Panc1 (cell line): ENCODE results near the gene UBE2V1. TPM values are rescaled to one million over a fixed set of nuclear protein-coding genes. Genes with fewer than 3 reads are reported as not detected.

Source experiments
- ATAC-seq: fragments of 200-7000 bp; cut with Tn5 transposase; 2 replicates; pipeline ENCODE4 v1.9.1; 2020; ENCODE audit warnings: mild to moderate bottlenecking, moderate library complexity
- BruUV-seq: library from RNA; stranded (reverse); fragments of 400-500 nt; replicated peaks from 2 replicates; lab custom pipeline; 2021; lab: Mats Ljungman, UMichigan
- CTCF ChIA-PET: fragments of 300-600 bp; sonication (Branson Sonifier 250); formaldehyde crosslinking; loops from one replicate; lab custom pipeline; 2022; ENCODE audit warnings: antibody characterized with exemption; lab: Charles Lee
- POLR2A ChIA-PET: fragments of 300-600 bp; sonication (Branson Sonifier 250); formaldehyde crosslinking; loops from one replicate; lab custom pipeline; 2022; ENCODE audit warnings: antibody characterized with exemption; lab: Charles Lee
- DNase-seq: peaks from one replicate; pipeline ENCODE4 v3.0.0-alpha.2; 2010; ENCODE audit warnings: low read depth, low spot score
- H3K27ac ChIP-seq: 2 replicates; pipeline ENCODE4 v1.5.1; 2011; ENCODE audit warnings: mild to moderate bottlenecking, low read length, inconsistent platforms
- H3K27me3 ChIP-seq: fragments of 200-500 bp; sonication (Bioruptor generic); 2 replicates; pipeline ENCODE4 v1.6.0; 2014; ENCODE audit warnings: low read length, inconsistent platforms; ENCODE audit not compliant: control insufficient read depth, insufficient read depth
- H3K36me3 ChIP-seq: fragments of 200-500 bp; sonication (Bioruptor generic); 2 replicates; pipeline ENCODE4 v1.5.1; 2014; ENCODE audit warnings: inconsistent platforms, mild to moderate bottlenecking, low read length, moderate library complexity; ENCODE audit not compliant: control insufficient read depth, insufficient read depth
- H3K4me1 ChIP-seq: 2 replicates; pipeline ENCODE4 v1.5.1; 2011; ENCODE audit warnings: inconsistent platforms, mild to moderate bottlenecking, low read length, moderate library complexity; ENCODE audit not compliant: control insufficient read depth, insufficient read depth
- H3K4me3 ChIP-seq, 2 experiments: 2 replicates each; pipeline ENCODE4 v1.5.1; 2011 to 2012; ENCODE audit warnings: low read depth in 2 of 2, low read length in 2 of 2, mild to moderate bottlenecking in 2 of 2, inconsistent platforms in 1 of 2, moderate library complexity in 1 of 2
- H3K9me3 ChIP-seq: fragments of 200-500 bp; sonication (Bioruptor generic); 2 replicates; pipeline ENCODE4 v1.5.1; 2014; ENCODE audit warnings: low read depth, mild to moderate bottlenecking, inconsistent platforms, low read length, moderate library complexity; ENCODE audit not compliant: control insufficient read depth, insufficient read depth
- CTCF ChIP-seq: fragments of 450-650 bp; IDR thresholded peaks from 2 replicates; pipeline ENCODE4 v1.5.1; 2017; ENCODE audit warnings: mild to moderate bottlenecking
- POLR2AphosphoS5 ChIP-seq: IDR thresholded peaks from 2 replicates; pipeline ENCODE4 v1.6.1; 2012; ENCODE audit warnings: mild to moderate bottlenecking, low read depth, low read length, moderate library complexity
- REST ChIP-seq, 2 experiments: IDR thresholded peaks; 2 replicates each; pipeline ENCODE4 v1.6.1; 2011 to 2012; ENCODE audit warnings: low read depth in 2 of 2, control low read depth in 1 of 2, low read length in 1 of 2, mild to moderate bottlenecking in 1 of 2, moderate library complexity in 1 of 2; ENCODE audit not compliant: insufficient read depth in 1 of 2
- SIN3A ChIP-seq: IDR thresholded peaks from 2 replicates; pipeline ENCODE4 v1.6.1; 2012; ENCODE audit warnings: low read depth, mild to moderate bottlenecking, low read length, moderate library complexity, borderline replicate concordance; ENCODE audit not compliant: insufficient read depth
- TCF7L2 ChIP-seq: IDR thresholded peaks from 2 replicates; pipeline ENCODE4 v1.6.1; 2011; ENCODE audit warnings: mild to moderate bottlenecking, low read depth, low read length, inconsistent platforms
- in situ Hi-C: cut with HindIII; loops from 2 replicates; pipeline ENCODE4 v1.10.0; 2016; ENCODE audit warnings: low sequenced_read_pairs, low pct_unique_long_range_greater_than_20kb
- intact Hi-C: fragments of 100-400 bp; cut with micrococcal nuclease; formaldehyde crosslinking; loops from one replicate; pipeline ENCODE4 v1.10.0; 2022; ENCODE audit not compliant: unreplicated experiment
- total RNA-seq: library from RNA; stranded (reverse); gene quantifications from one replicate; pipeline ENCODE4 v1.2.1, GENCODE V29; 2021; ENCODE audit not compliant: unreplicated experiment

UBE2V1 gene
- total RNA-seq, 1 experiment from 2014 or later, result 115 TPM

- POLR2A ChIA-PET, result interaction anchor here (0.5 kb wide), 1 partner anchor 82 kb away, joined by 3 read pairs; no protein-coding TSS in a partner anchor
- CTCF ChIA-PET, result interaction anchor here (1.0 to 1.3 kb wide), 2 partner anchors 81 to 119 kb away, joined by 3 read pairs; no protein-coding TSS in a partner anchor
- peaks cover 40% of the 10 kb centered on the region for H3K4me1 ChIP-seq
- H3K27ac ChIP-seq, result no peak overlapping the region
- in situ Hi-C loops, result no loop called here
- TF ChIP-seq POLR2AphosphoS5, result no peak
- no peak for ATAC-seq
- no peaks in the 10 kb centered on the region for H3K27me3 ChIP-seq
- peaks cover 27% of the 10 kb centered on the region; the same call in 1 of the 2 replicates for H3K36me3 ChIP-seq
- no TSS peak for BruUV-seq
- intact Hi-C loops, result no loop called here
- no peak overlapping the region for H3K4me3 ChIP-seq
- DNase-seq, result no peak
- H3K9me3 ChIP-seq, result no peaks in the 10 kb centered on the region
Observed at GRCh38 chr20:50097843-50098242, 15.1 kb downstream of the UBE2V1 start.

GRCh38 chr20:50096237-50096636, 16.7 kb downstream of the UBE2V1 start:
- H3K36me3 ChIP-seq, result peaks cover 27% of the 10 kb centered on the region; the same call in 1 of the 2 replicates

GRCh38 chr20:50095476-50096078, 17.4 kb downstream of the UBE2V1 start:
- no peak overlapping the region for H3K4me3 ChIP-seq
- TF ChIP-seq SIN3A, result no peak
- TF ChIP-seq REST (IDR thresholded peaks at IDR 0.05; ENCODE audit: insufficient read depth in 1 of 2, low read depth in 2 of 2, low read length in 1 of 2), result no peak
- no peak for TF ChIP-seq TCF7L2
- TF ChIP-seq POLR2AphosphoS5, result no peak
- no peak for TF ChIP-seq CTCF
- H3K27me3 ChIP-seq, result no peaks in the 10 kb centered on the region
- DNase-seq (no peak), ATAC-seq (peak; percentile 35; the same call in 1 of the 2 replicates)
- peaks cover 23% of the 10 kb centered on the region for H3K4me1 ChIP-seq
- BruUV-seq, result no TSS peak
- in situ Hi-C loops (no loop called here), intact Hi-C loops (no loop called here)
- no peaks in the 10 kb centered on the region for H3K9me3 ChIP-seq
- ChIA-PET POLR2A (no interaction called here), CTCF (no interaction called here)
- H3K36me3 ChIP-seq, result peaks cover 27% of the 10 kb centered on the region; the same call in 1 of the 2 replicates
- H3K27ac ChIP-seq, result no peak overlapping the region

More at GRCh38 chr20:50096237-50096636, 16.7 kb downstream of the UBE2V1 start:
- Histone ChIP-seq H3K4me3 (no peak overlapping the region), H3K27me3 (no peaks in the 10 kb centered on the region), H3K4me1 (peaks cover 27% of the 10 kb centered on the region), H3K9me3 (no peaks in the 10 kb centered on the region), H3K27ac (no peak overlapping the region)
- TSS peak; percentile 5 for BruUV-seq
- CTCF ChIA-PET, result no interaction called here
- in situ Hi-C loops, result no loop called here
- intact Hi-C loops, result no loop called here
- POLR2A ChIA-PET, result interaction anchor here (1.1 kb wide), 1 partner anchor 10 kb away, joined by 3 read pairs; no protein-coding TSS in a partner anchor
- ATAC-seq, result no peak
- no peak for TF ChIP-seq SIN3A
- no peak for DNase-seq
